ENCODE data around the gene PARD3. TPM values are rescaled to one million over a fixed set of nuclear protein-coding genes. Genes with fewer than 3 reads are reported as not detected.

PARD3 gene
- total RNA-seq, 4 donors from 2014 or later, result 115 to 226 (median 141) TPM

GRCh38 chr10:34107626-34108516 lies 707.2 kb downstream of the PARD3 start:
- Histone ChIP-seq H3K4me3 (no peak overlapping the region), H3K36me3 (peaks cover 8% of the 10 kb centered on the region), H3K27me3 (no peaks in the 10 kb centered on the region), H3K9me3 (no peaks in the 10 kb centered on the region), H3K4me1 (peaks cover 21% of the 10 kb centered on the region), H3K27ac (no peak overlapping the region)
- WGBS, result 88% methylated on average over 17 of the region's 17 CpGs
- no peak for DNase-seq (ENCODE audit: low spot score in 2 of 2)
- TF ChIP-seq CTCF (IDR thresholded peaks at IDR 0.05), result no peak
- no peak for TF ChIP-seq EP300 (IDR thresholded peaks at IDR 0.05)
- TF ChIP-seq POLR2AphosphoS5 (IDR thresholded peaks at IDR 0.05), result no peak
- TF ChIP-seq POLR2A (IDR thresholded peaks at IDR 0.05), result no peak

- Histone ChIP-seq H3K27ac (no peak overlapping the region), H3K4me1 (peaks cover 32% of the 10 kb centered on the region), H3K4me3 (no peak overlapping the region), H3K9me3 (no peaks in the 10 kb centered on the region), H3K27me3 (no peaks in the 10 kb centered on the region), H3K36me3 (peaks cover 7% of the 10 kb centered on the region)
- TF ChIP-seq POLR2A (IDR thresholded peaks at IDR 0.05), result no peak
- TF ChIP-seq EP300 (IDR thresholded peaks at IDR 0.05), result no peak
- TF ChIP-seq CTCF (IDR thresholded peaks at IDR 0.05), result no peak
- TF ChIP-seq POLR2AphosphoS5 (IDR thresholded peaks at IDR 0.05), result no peak
- DNase-seq (ENCODE audit: low spot score in 2 of 2), result no peak
- WGBS, result 91% methylated on average over 7 of the region's 7 CpGs
These were observed 708.7 kb downstream of the PARD3 start for GRCh38 chr10:34106356-34106885.

- Histone ChIP-seq H3K4me3 (no peak overlapping the region), H3K27ac (no peak overlapping the region), H3K4me1 (peaks cover 34% of the 10 kb centered on the region), H3K36me3 (no peaks in the 10 kb centered on the region), H3K9me3 (no peaks in the 10 kb centered on the region), H3K27me3 (no peaks in the 10 kb centered on the region)
- DNase-seq (ENCODE audit: low spot score in 2 of 2), result no peak
- WGBS, result 28% methylated on average over 16 of the region's 16 CpGs
- TF ChIP-seq CTCF (IDR thresholded peaks at IDR 0.05), result no peak
- TF ChIP-seq EP300 (IDR thresholded peaks at IDR 0.05), result no peak
- no peak for TF ChIP-seq POLR2A (IDR thresholded peaks at IDR 0.05)
- no peak for TF ChIP-seq POLR2AphosphoS5 (IDR thresholded peaks at IDR 0.05)
These were observed 710.1 kb downstream of the PARD3 start for GRCh38 chr10:34104829-34105572.

- no peaks in the 10 kb centered on the region for H3K36me3 ChIP-seq
- DNase-seq (ENCODE audit: low spot score in 2 of 2), result no peak
- 26% methylated on average over 9 of the region's 9 CpGs for WGBS
- peaks cover 34% of the 10 kb centered on the region for H3K4me1 ChIP-seq
- peak overlapping the region; percentile 71 for H3K27ac ChIP-seq
- H3K9me3 ChIP-seq, result no peaks in the 10 kb centered on the region
- TF ChIP-seq POLR2A (IDR thresholded peaks at IDR 0.05), result no peak
- peak in 1 of 3 donors; percentile 26 for TF ChIP-seq POLR2AphosphoS5 (IDR thresholded peaks at IDR 0.05)
- TF ChIP-seq EP300 (IDR thresholded peaks at IDR 0.05), result no peak
- H3K27me3 ChIP-seq, result no peaks in the 10 kb centered on the region
- no peak overlapping the region for H3K4me3 ChIP-seq
These were observed 712.1 kb downstream of the PARD3 start for GRCh38 chr10:34102893-34103506.

GRCh38 chr10:34102237-34102673 lies 712.8 kb downstream of the PARD3 start:
- 26% methylated on average over 11 of the region's 15 CpGs for WGBS
- no peak for TF ChIP-seq CTCF (IDR thresholded peaks at IDR 0.05)
- no peak for TF ChIP-seq POLR2A (IDR thresholded peaks at IDR 0.05)
- TF ChIP-seq POLR2AphosphoS5 (IDR thresholded peaks at IDR 0.05), result peak in 2 of 3 donors; percentile 15 to 69
- H3K36me3 ChIP-seq, result no peaks in the 10 kb centered on the region
- H3K4me1 ChIP-seq, result peaks cover 34% of the 10 kb centered on the region
- H3K9me3 ChIP-seq, result no peaks in the 10 kb centered on the region
- peak; percentile 81 for DNase-seq (ENCODE audit: low spot score in 2 of 2)
- no peaks in the 10 kb centered on the region for H3K27me3 ChIP-seq
- peak overlapping the region; percentile 71 for H3K27ac ChIP-seq
- H3K4me3 ChIP-seq, result no peak overlapping the region
